Tibial artery (tissue), 4 donors: ENCODE results near the gene S100A10.

ENCODE experiments used
- DNase-seq, 2 donors: peaks; one replicate each; pipeline ENCODE4 v3.0.0-alpha.2; 2019
- H3K27ac ChIP-seq, 2 donors: fragments of 200-600 bp; sonication (generic) in 1 of 2; 1 replicate in 1 of 2; 2 replicates in 1 of 2; pipeline ENCODE4 v1.5.1; 2018 to 2019; ENCODE audit warnings: mild to moderate bottlenecking in 1 of 2
- H3K27me3 ChIP-seq, 2 donors: fragments of 200-600 bp; sonication (generic) in 1 of 2; one replicate each; pipeline versions ENCODE4 v1.5.1 to v1.6.0; 2016 to 2019
- H3K36me3 ChIP-seq, 3 donors: fragments of 200-600 bp; sonication (generic) in 2 of 3; one replicate each; pipeline ENCODE4 v1.5.1; 2016 to 2019; ENCODE audit warnings: mild to moderate bottlenecking in 2 of 3
- H3K4me1 ChIP-seq, 4 donors: fragments of 200-600 bp; sonication (generic) in 2 of 4; 1 replicate in 3 of 4; 2 replicates in 1 of 4; pipeline ENCODE4 v1.5.1; 2016 to 2019
- H3K4me3 ChIP-seq, 2 donors: fragments of 200-600 bp; sonication (generic) in 1 of 2; 1 replicate in 1 of 2; 2 replicates in 1 of 2; pipeline ENCODE4 v1.5.1; 2018 to 2019; ENCODE audit warnings: mild to moderate bottlenecking in 2 of 2
- H3K9me3 ChIP-seq, 3 donors: fragments of 200-600 bp; sonication (generic) in 1 of 3; one replicate each; pipeline ENCODE4 v1.5.1; 2016 to 2019
- intact Hi-C: fragments of 100-400 bp; cut with DNase I; formaldehyde crosslinking; loops from one replicate; pipeline ENCODE4 v1.15.0; 2023; ENCODE audit warnings: low total_unique reads
- TF ChIP-seq, protein P1 (sequence below), 2 experiments: fragments of 200-600 bp in 1 of 2; fragments of 450-650 bp in 1 of 2; IDR thresholded peaks; one replicate each; pipeline ENCODE4 v1.5.1; 2017 to 2019; ENCODE audit warnings: antibody characterized with exemption in 2 of 2, mild to moderate bottlenecking in 1 of 2, moderate library complexity in 1 of 2

The S100A10 gene

DNA sequence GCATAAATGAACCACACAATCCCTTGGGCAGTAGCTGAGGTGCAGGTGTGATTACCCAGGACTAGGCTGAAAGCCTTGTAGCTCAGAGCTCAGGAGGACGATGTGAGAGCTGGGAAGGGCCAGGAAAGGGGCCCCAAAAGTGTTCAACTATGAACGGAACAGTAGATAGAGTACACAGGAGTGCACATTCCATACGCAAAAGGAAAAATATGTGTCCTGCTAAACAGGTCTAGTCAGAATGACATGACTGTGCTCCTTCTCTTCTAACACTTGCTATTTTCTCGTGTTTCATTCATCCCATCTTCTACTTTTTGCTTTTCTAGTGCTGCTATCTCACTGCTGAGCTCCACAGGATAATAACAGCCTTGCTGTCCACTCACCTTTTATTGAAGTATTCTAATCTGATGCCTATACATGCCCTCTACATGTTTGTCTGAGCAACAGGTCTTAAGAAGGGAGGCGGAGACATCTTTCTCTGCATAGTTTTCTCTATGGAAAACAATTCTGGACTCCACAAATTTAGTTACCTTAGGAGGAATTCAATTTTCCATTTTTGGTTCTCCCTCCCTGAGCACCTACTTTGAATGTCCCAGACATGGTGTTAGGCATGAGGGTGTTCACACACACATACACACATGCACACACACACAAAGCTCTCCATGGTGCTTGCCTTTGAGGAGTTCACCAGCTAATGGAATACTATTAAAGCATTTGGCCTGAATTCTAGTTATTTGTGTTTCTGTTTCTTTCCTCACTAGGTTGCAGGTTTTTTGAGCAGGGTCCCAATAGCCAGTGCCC, 3.4 kb downstream of the S100A10 start:
- peaks cover 0 to 8% (median 3%) of the 10 kb centered on the region in 3 donors for H3K36me3 ChIP-seq
- no peak for DNase-seq
- no peak overlapping the region for H3K4me3 ChIP-seq
- H3K27ac ChIP-seq, result peak overlapping the region; percentile 66 to 80
- TF ChIP-seq, protein P1, sequence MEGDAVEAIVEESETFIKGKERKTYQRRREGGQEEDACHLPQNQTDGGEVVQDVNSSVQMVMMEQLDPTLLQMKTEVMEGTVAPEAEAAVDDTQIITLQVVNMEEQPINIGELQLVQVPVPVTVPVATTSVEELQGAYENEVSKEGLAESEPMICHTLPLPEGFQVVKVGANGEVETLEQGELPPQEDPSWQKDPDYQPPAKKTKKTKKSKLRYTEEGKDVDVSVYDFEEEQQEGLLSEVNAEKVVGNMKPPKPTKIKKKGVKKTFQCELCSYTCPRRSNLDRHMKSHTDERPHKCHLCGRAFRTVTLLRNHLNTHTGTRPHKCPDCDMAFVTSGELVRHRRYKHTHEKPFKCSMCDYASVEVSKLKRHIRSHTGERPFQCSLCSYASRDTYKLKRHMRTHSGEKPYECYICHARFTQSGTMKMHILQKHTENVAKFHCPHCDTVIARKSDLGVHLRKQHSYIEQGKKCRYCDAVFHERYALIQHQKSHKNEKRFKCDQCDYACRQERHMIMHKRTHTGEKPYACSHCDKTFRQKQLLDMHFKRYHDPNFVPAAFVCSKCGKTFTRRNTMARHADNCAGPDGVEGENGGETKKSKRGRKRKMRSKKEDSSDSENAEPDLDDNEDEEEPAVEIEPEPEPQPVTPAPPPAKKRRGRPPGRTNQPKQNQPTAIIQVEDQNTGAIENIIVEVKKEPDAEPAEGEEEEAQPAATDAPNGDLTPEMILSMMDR (IDR thresholded peaks at IDR 0.05), result no peak
- H3K9me3 ChIP-seq, result no peaks in the 10 kb centered on the region
- intact Hi-C loops, result no loop called here
- peaks cover 4 to 76% (median 56%) of the 10 kb centered on the region in 4 donors for H3K4me1 ChIP-seq
- no peaks in the 10 kb centered on the region for H3K27me3 ChIP-seq

DNA sequence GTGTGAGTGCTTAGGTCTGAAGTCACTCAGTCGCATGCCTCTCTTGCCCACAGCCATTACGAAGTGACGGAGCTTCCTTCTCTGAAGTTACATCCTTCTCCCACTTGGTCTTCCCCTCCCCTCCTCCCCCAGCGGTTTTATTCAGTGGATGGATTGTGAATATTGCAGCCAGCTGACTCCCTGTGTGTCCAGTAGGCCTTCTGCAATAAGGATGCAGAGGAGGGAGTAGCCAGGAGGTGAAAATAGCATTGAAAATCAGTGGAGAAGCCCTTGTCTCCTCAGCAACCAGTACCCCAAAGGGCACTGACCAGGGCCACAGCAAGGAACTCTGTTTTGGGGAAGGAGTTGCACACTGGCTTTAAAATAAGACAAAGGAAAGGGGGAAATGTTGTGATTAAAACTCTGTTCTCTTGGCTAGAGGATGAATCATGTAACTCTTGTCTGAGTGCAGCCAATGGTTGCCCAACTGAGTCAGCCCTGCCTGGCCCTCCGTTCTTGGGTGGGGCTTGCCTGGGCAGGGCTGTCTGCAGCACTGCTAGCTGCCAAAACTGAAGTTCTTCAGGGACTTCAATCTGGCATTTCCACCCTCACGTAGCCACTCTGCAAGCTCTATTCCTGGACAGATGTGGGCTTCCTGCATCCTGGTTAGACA, 4.3 kb downstream of the S100A10 start:
- Histone ChIP-seq H3K27ac (peak overlapping the region; percentile 66 to 80), H3K27me3 (no peaks in the 10 kb centered on the region), H3K36me3 (peaks cover 0 to 17% (median 8%) of the 10 kb centered on the region in 3 donors), H3K4me3 (no peak overlapping the region), H3K9me3 (no peaks in the 10 kb centered on the region), H3K4me1 (peaks cover 4 to 67% (median 52%) of the 10 kb centered on the region in 4 donors)
- DNase-seq, result peak; percentile 85 to 91
- intact Hi-C loops, result no loop called here
- TF ChIP-seq, protein P1 (IDR thresholded peaks at IDR 0.05), result no peak

DNA sequence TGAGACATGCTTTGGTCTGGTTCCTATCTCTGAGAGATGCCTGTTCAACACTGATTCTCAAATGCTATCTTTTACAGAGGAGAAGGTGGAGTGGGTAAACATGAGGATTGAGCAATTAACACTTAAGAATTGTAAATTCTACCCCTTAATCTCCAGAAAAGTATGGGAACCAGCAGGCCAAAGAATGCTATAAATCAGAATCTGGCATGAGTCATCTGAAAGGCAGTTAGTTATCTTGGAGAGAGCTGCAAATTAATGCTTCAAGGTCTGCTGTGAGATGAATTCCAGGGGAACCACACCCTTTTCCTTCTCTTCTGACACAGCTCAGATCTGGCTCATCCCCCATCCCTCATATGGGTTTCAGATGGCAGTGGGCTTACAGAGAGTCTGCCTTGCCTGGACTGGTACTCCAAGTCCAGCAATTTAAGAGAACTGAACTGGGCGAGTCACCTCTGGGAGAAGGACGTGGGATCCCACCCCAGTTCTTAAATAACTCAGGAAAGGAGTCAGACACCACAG, 5.2 kb downstream of the S100A10 start:
- Histone ChIP-seq H3K27ac (peak overlapping the region; percentile 66 to 80), H3K4me1 (peaks cover 4 to 62% (median 46%) of the 10 kb centered on the region in 4 donors), H3K4me3 (no peak overlapping the region), H3K36me3 (peaks cover 0 to 26% (median 13%) of the 10 kb centered on the region in 3 donors), H3K27me3 (no peaks in the 10 kb centered on the region), H3K9me3 (no peaks in the 10 kb centered on the region)
- no peak for DNase-seq
- intact Hi-C loops, result no loop called here
- TF ChIP-seq, protein P1 (IDR thresholded peaks at IDR 0.05), result no peak

DNA sequence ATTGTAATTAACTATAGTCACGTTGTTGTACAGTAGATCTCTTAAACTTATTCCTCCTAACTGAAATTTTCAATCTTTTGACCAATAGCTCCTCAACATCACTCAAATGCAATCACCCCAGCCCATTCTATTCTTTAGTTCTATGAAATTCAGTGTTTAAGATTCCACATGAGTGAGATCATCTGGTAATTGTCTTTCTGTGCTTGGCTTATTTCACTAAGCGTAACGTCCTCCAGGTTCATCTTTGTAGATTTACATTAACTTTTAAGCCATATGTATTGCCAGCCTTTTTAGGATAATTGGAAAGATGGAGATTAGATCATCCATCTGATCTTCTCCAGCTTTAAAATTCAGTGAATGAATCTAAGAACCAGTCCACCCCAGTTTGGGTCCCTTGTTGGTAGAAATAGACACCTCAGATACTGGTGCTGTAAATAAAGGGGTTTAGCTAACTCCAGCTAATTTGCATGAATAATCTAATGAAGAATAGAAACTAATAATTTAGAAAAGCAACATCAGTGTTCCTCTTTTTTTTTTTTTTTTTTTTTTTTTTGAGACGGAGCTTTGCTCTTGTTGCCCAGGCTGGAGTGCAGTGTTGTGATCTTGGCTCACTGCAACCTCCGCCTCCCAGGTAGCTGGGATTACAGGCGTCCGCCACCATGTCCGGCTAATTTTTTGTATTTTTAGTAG, 7.0 kb downstream of the S100A10 start:
- Histone ChIP-seq H3K4me3 (no peak overlapping the region), H3K9me3 (no peaks in the 10 kb centered on the region), H3K27me3 (no peaks in the 10 kb centered on the region), H3K4me1 (peaks cover 0 to 44% (median 40%) of the 10 kb centered on the region in 4 donors), H3K36me3 (peaks cover 6 to 43% (median 26%) of the 10 kb centered on the region in 3 donors), H3K27ac (no peak overlapping the region)
- intact Hi-C loops, result no loop called here
- TF ChIP-seq, protein P1 (IDR thresholded peaks at IDR 0.05), result no peak
- no peak for DNase-seq

DNA sequence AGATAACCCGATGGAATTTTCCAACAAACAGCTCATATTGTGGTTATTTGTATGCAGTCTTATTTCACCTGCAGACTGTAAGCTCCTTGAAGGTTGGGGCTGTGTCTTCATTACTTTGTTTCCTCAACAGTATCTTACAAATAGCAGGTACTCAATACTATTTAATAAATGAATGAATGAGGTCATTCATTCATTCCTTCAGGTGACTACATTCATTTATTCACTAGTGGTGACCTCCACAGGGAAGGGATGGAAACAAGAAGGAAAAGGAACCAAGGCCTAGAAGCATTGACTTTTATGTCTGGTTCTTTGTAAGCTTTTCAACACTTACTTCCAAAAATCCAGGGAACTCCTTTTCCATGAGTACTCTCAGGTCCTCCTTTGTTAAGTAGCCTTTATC, 7.9 kb downstream of the S100A10 start:
- H3K27me3 ChIP-seq, result no peaks in the 10 kb centered on the region
- no peaks in the 10 kb centered on the region for H3K9me3 ChIP-seq
- TF ChIP-seq, protein P1 (IDR thresholded peaks at IDR 0.05), result no peak
- no peak overlapping the region for H3K27ac ChIP-seq
- no peak for DNase-seq
- H3K36me3 ChIP-seq, result peaks cover 6 to 43% (median 26%) of the 10 kb centered on the region in 3 donors
- H3K4me3 ChIP-seq, result no peak overlapping the region
- H3K4me1 ChIP-seq, result peaks cover 0 to 43% (median 39%) of the 10 kb centered on the region in 4 donors
- intact Hi-C loops, result no loop called here
